Fibroblast of lung (primary cell): Measurements from ENCODE around the gene DPM2. TPM values are rescaled to one million over a fixed set of nuclear protein-coding genes. Genes with fewer than 3 reads are reported as not detected.

Experiments
- DNase-seq, 2 donors: peaks; one replicate each; pipeline versions ENCODE4 v3.0.0 to v3.0.0-alpha.2; 2010; ENCODE audit warnings: low read depth in 2 of 2
- H2AFZ ChIP-seq: 2 replicates; pipeline ENCODE4 v1.5.1; 2012; ENCODE audit warnings: low read length, control low read depth, inconsistent platforms
- H3K27ac ChIP-seq: 2 replicates; pipeline ENCODE4 v1.5.1; 2011; ENCODE audit warnings: low read length, control low read depth; ENCODE audit not compliant: insufficient read depth
- H3K27me3 ChIP-seq: 2 replicates; pipeline ENCODE4 v1.5.1; 2011; ENCODE audit warnings: mild to moderate bottlenecking, low read length; ENCODE audit not compliant: control insufficient read depth, insufficient read depth
- H3K36me3 ChIP-seq: 2 replicates; pipeline ENCODE4 v1.5.1; 2011; ENCODE audit warnings: low read length; ENCODE audit not compliant: control insufficient read depth, insufficient read depth
- H3K4me1 ChIP-seq: 2 replicates; pipeline ENCODE4 v1.5.1; 2011; ENCODE audit warnings: low read length; ENCODE audit not compliant: control insufficient read depth, insufficient read depth; ENCODE audit errors: extremely low read depth
- H3K4me2 ChIP-seq: 2 replicates; pipeline ENCODE4 v1.5.1; 2011; ENCODE audit warnings: low read length, control low read depth; ENCODE audit not compliant: insufficient read depth; ENCODE audit errors: extremely low read depth
- H3K4me3 ChIP-seq, 4 experiments: fragments of 200-600 bp in 1 of 4; sonication (generic) in 1 of 4; replicated peaks in 1 of 4; 2 replicates each; pipeline ENCODE4 v1.5.1; 2011 to 2016; ENCODE audit warnings: low read length in 4 of 4, low read depth in 3 of 4, mild to moderate bottlenecking in 3 of 4, control low read depth in 2 of 4, inconsistent platforms in 1 of 4, mixed read lengths in 1 of 4; ENCODE audit not compliant: insufficient read depth in 1 of 4; ENCODE audit errors: control extremely low read depth in 1 of 4
- H3K79me2 ChIP-seq: 2 replicates; pipeline ENCODE4 v1.5.1; 2012; ENCODE audit warnings: mild to moderate bottlenecking, low read length, inconsistent platforms; ENCODE audit not compliant: control insufficient read depth, insufficient read depth
- H3K9ac ChIP-seq: 2 replicates; pipeline ENCODE4 v1.5.1; 2011; ENCODE audit warnings: mild to moderate bottlenecking, low read length, control low read depth; ENCODE audit not compliant: insufficient read depth
- H3K9me3 ChIP-seq: 2 replicates; pipeline ENCODE4 v1.5.1; 2012; ENCODE audit warnings: low read depth, low read length; ENCODE audit not compliant: control insufficient read depth, insufficient read depth
- H4K20me1 ChIP-seq: 2 replicates; pipeline ENCODE4 v1.5.1; 2011; ENCODE audit warnings: low read length; ENCODE audit not compliant: control insufficient read depth, insufficient read depth; ENCODE audit errors: extremely low read depth
- CTCF ChIP-seq, 2 donors: IDR thresholded peaks in 1 of 2; conservative IDR thresholded peaks in 1 of 2; 1 replicate in 1 of 2; 2 replicates in 1 of 2; pipeline ENCODE4 v1.5.1; 2011 to 2012; ENCODE audit warnings: low read length in 2 of 2, control low read depth in 1 of 2, inconsistent platforms in 1 of 2, low read depth in 1 of 2, mild to moderate bottlenecking in 1 of 2
- EZH2 ChIP-seq: IDR thresholded peaks from 2 replicates; pipeline ENCODE4 v1.5.1; 2012; ENCODE audit warnings: low read length, control low read depth, mild to moderate bottlenecking; ENCODE audit errors: missing control alignments
- polyA plus RNA-seq, 2 donors: library from polyadenylated mRNA; depleted of rRNA in 1 of 2; stranded (reverse) in 1 of 2; unstranded in 1 of 2; fragments of >200 nt; gene quantifications; 2 replicates each; pipeline ENCODE4 v1.2.1, GENCODE V29; 2011 to 2012; ENCODE audit warnings: missing spikeins in 1 of 2
- total RNA-seq: library from RNA; depleted of rRNA; stranded (reverse); fragments of >200 nt; gene quantifications from 2 replicates; pipeline ENCODE4 v1.2.1, GENCODE V29; 2014

Gene DPM2
- total and polyA plus RNA-seq, 2 donors (not counting 1 experiment from before 2014, with no cell fraction given), result 11.7 to 24.1 TPM

- TF ChIP-seq CTCF (conservative IDR thresholded peaks at IDR 0.05 in 1 of 2, IDR thresholded peaks at IDR 0.05 in 1 of 2; ENCODE audit: low read depth in 1 of 2, low read length in 2 of 2), result no peak
- TF ChIP-seq EZH2, result no peak
- Histone ChIP-seq H2AFZ (no peak overlapping the region), H3K9ac (no peak overlapping the region)
These were observed 2.7 kb downstream of the DPM2 start for GRCh38 chr9:127934986-127935385.

GRCh38 chr9:127934248-127934647, 3.4 kb downstream of the DPM2 start:
- Histone ChIP-seq H3K79me2 (peaks cover 30% of the 10 kb centered on the region), H3K9ac (no peak overlapping the region), H3K27me3 (no peaks in the 10 kb centered on the region), H3K4me3 (no peak overlapping the region), H2AFZ (no peak overlapping the region), H3K9me3 (no peaks in the 10 kb centered on the region), H3K4me2 (no peak overlapping the region), H4K20me1 (no peaks in the 10 kb centered on the region), H3K4me1 (peaks cover 25% of the 10 kb centered on the region), H3K36me3 (peaks cover 5% of the 10 kb centered on the region), H3K27ac (no peak overlapping the region)
- TF ChIP-seq EZH2 (no peak), CTCF (conservative IDR thresholded peaks at IDR 0.05 in 1 of 2, IDR thresholded peaks at IDR 0.05 in 1 of 2; ENCODE audit: low read depth in 1 of 2, low read length in 2 of 2) (no peak)
- DNase-seq, result no peak

More at GRCh38 chr9:127934986-127935385, 2.7 kb downstream of the DPM2 start:
- Histone ChIP-seq H3K27me3 (no peaks in the 10 kb centered on the region), H3K79me2 (peaks cover 30% of the 10 kb centered on the region), H3K4me2 (no peak overlapping the region), H3K4me1 (peaks cover 25% of the 10 kb centered on the region), H3K9me3 (no peaks in the 10 kb centered on the region), H3K27ac (no peak overlapping the region), H4K20me1 (no peaks in the 10 kb centered on the region), H3K36me3 (peaks cover 5% of the 10 kb centered on the region), H3K4me3 (no peak overlapping the region)
- no peak for DNase-seq

- peaks cover 19% of the 10 kb centered on the region for H3K79me2 ChIP-seq
- peak overlapping the region; percentile 20 for H3K4me2 ChIP-seq
- peak overlapping the region; percentile 83 for H3K27ac ChIP-seq
- H3K4me1 ChIP-seq, result peaks cover 26% of the 10 kb centered on the region
- peak overlapping the region; percentile 42 to 60 (median 54) for H3K4me3 ChIP-seq
- H2AFZ ChIP-seq, result no peak overlapping the region
- H3K27me3 ChIP-seq, result no peaks in the 10 kb centered on the region
- no peak for TF ChIP-seq CTCF (conservative IDR thresholded peaks at IDR 0.05 in 1 of 2, IDR thresholded peaks at IDR 0.05 in 1 of 2; ENCODE audit: low read depth in 1 of 2, low read length in 2 of 2)
- no peaks in the 10 kb centered on the region for H4K20me1 ChIP-seq
- H3K9me3 ChIP-seq, result no peaks in the 10 kb centered on the region
- H3K9ac ChIP-seq, result peak overlapping the region; percentile 63
- peaks cover 3% of the 10 kb centered on the region for H3K36me3 ChIP-seq
- peak; percentile 74 to 79 for DNase-seq
These were observed 6.4 kb downstream of the DPM2 start for GRCh38 chr9:127931092-127931881.
